Fibroblast of pulmonary artery (primary cell): ENCODE results near the gene ADARB2.

Source experiments
- DNase-seq: peaks from one replicate; pipeline ENCODE4 v3.0.0-alpha.2; 2010; ENCODE audit warnings: low read depth
- H3K4me3 ChIP-seq: replicated peaks from 2 replicates; pipeline ENCODE4 v1.5.1; 2011; ENCODE audit warnings: low read depth, mild to moderate bottlenecking, control low read depth, low read length, moderate library complexity
- CTCF ChIP-seq: IDR thresholded peaks from 2 replicates; pipeline ENCODE4 v1.5.1; 2011; ENCODE audit warnings: mild to moderate bottlenecking, control low read depth, low read length, inconsistent platforms; ENCODE audit errors: missing control alignments

Gene ADARB2

GRCh38 chr10:1274701-1275544 lies 462.4 kb downstream of the ADARB2 start:
- H3K4me3 ChIP-seq, result no peak overlapping the region
- no peak for DNase-seq
- TF ChIP-seq CTCF, result no peak

GRCh38 chr10:1274111-1274661 lies 463.1 kb downstream of the ADARB2 start:
- DNase-seq, result no peak
- TF ChIP-seq CTCF, result no peak
- no peak overlapping the region for H3K4me3 ChIP-seq

GRCh38 chr10:1273372-1274105 lies 463.8 kb downstream of the ADARB2 start:
- DNase-seq, result no peak
- H3K4me3 ChIP-seq, result no peak overlapping the region
- TF ChIP-seq CTCF, result no peak

- no peak for TF ChIP-seq CTCF
- no peak for DNase-seq
- H3K4me3 ChIP-seq, result no peak overlapping the region
These were observed 464.6 kb downstream of the ADARB2 start for GRCh38 chr10:1272777-1273161.

GRCh38 chr10:1272079-1272776 lies 465.1 kb downstream of the ADARB2 start:
- no peak for TF ChIP-seq CTCF
- no peak for DNase-seq

GRCh38 chr10:1270906-1271305 lies 466.4 kb downstream of the ADARB2 start:
- no peak for DNase-seq
- no peak for TF ChIP-seq CTCF
- H3K4me3 ChIP-seq, result no peak overlapping the region

More at GRCh38 chr10:1272079-1272776, 465.1 kb downstream of the ADARB2 start:
- no peak overlapping the region for H3K4me3 ChIP-seq
